Activated CD4-positive, alpha-beta T cell treated with anti-CD3 and anti-CD28 coated beads, Interleukin-2, amount 50 U/mL, for 1 hour (primary cell): ENCODE results near the gene BTBD10.
"Not testable (repeated sequence)": the region's sequence is repeated elsewhere in the genome, so short reads cannot be mapped to it uniquely, and the experiment has no call there.

ENCODE experiments used
- DNase-seq: peaks from one replicate; pipeline ENCODE4 v3.0.0-alpha.2; 2020

BTBD10 gene

GRCh38 chr11:13438291-13438690 lies 24.7 kb downstream of the BTBD10 start:
- no peak for DNase-seq

- not testable (repeated sequence) for DNase-seq
Measured at GRCh38 chr11:13436836-13437235, 26.2 kb downstream of the BTBD10 start.

GRCh38 chr11:13434247-13435205 lies 28.5 kb downstream of the BTBD10 start:
- DNase-seq: no peak

- DNase-seq: no peak
Measured at GRCh38 chr11:13433437-13433836, 29.6 kb downstream of the BTBD10 start.

GRCh38 chr11:13429836-13430235 lies 33.2 kb downstream of the BTBD10 start:
- no peak for DNase-seq

- DNase-seq: no peak
Measured at GRCh38 chr11:13429288-13429687, 33.7 kb downstream of the BTBD10 start.

GRCh38 chr11:13427440-13427839 lies 35.6 kb downstream of the BTBD10 start:
- DNase-seq: no peak

GRCh38 chr11:13423372-13423771 lies 39.6 kb downstream of the BTBD10 start:
- no peak for DNase-seq

GRCh38 chr11:13421561-13421960 lies 41.5 kb downstream of the BTBD10 start:
- DNase-seq: no peak

GRCh38 chr11:13415201-13415600 lies 47.8 kb downstream of the BTBD10 start:
- no peak for DNase-seq

- DNase-seq: no peak
Measured at GRCh38 chr11:13405220-13405619, 57.8 kb downstream of the BTBD10 start.

- not testable (repeated sequence) for DNase-seq
Measured at GRCh38 chr11:13398335-13398734, 64.7 kb downstream of the BTBD10 start.

- no peak for DNase-seq
Measured at GRCh38 chr11:13391217-13391616, 71.8 kb downstream of the BTBD10 start.

- no peak for DNase-seq
Measured at GRCh38 chr11:13388741-13389140, 74.3 kb downstream of the BTBD10 start.

GRCh38 chr11:13386567-13386966 lies 76.5 kb downstream of the BTBD10 start:
- DNase-seq: no peak

GRCh38 chr11:13384908-13385640 lies 77.9 kb downstream of the BTBD10 start:
- DNase-seq: peak; percentile 6

GRCh38 chr11:13382751-13383150 lies 80.3 kb downstream of the BTBD10 start:
- no peak for DNase-seq

- no peak for DNase-seq
Measured at GRCh38 chr11:13380731-13381130, 82.3 kb downstream of the BTBD10 start.

GRCh38 chr11:13378316-13378715 lies 84.7 kb downstream of the BTBD10 start:
- no peak for DNase-seq

GRCh38 chr11:13376838-13377237 lies 86.2 kb downstream of the BTBD10 start:
- no peak for DNase-seq

- no peak for DNase-seq
Measured at GRCh38 chr11:13376402-13376801, 86.6 kb downstream of the BTBD10 start.

GRCh38 chr11:13375798-13376197 lies 87.2 kb downstream of the BTBD10 start:
- DNase-seq: no peak

- no peak for DNase-seq
Measured at GRCh38 chr11:13373216-13373615, 89.8 kb downstream of the BTBD10 start.

- no peak for DNase-seq
Measured at GRCh38 chr11:13368041-13368446, 95.0 kb downstream of the BTBD10 start.
